ENCODE data around the gene RCSD1.
A peak's percentile ranks its signal among the peaks of the same experiment; 100 is the strongest.

The RCSD1 gene

GRCh38 chr1:167669209-167670124 lies 39.4 kb downstream of the RCSD1 start:
- no peak for DNase-seq (ENCODE audit: low read depth)

GRCh38 chr1:167670563-167670962 lies 40.5 kb downstream of the RCSD1 start:
- no peak for DNase-seq (ENCODE audit: low read depth)

DNA sequence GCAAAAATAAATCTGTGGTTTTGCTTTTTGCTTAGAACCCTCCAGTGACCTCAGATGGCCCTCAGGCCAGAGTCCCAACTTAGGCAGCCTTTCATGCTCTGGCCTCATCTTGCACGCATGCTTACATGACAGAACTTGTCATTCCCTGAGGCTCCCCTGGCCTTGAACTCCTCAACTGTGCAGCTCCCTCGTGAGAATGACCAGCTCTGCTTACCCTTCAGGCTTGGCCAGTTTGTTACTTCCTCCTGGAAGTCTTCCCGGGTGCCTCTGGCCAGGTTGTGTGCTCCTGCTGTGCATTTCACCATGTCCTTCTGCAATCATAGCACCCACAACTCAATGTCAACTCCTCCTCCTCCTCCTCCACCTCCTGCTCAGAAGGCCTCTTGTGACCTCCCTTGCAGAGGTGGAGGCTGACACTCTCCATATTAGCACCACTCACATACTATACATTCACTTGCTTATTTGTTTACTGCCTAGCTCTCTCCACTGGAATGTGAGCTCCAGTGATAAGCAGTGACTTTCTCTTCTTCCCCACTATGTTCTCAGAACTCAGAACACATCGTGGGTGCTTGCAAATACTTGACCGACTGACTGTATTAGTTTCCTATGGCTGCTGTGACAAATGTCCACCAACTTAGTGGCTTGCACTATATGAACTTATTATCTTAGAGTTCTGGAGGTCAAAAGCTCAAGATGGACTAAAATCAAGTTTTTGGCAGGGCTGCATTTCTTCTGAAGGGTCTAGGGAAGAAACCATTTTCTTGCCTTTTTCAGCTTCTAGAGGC lies 41.9 kb downstream of the RCSD1 start:
- DNase-seq (ENCODE audit: low read depth): no peak

DNA sequence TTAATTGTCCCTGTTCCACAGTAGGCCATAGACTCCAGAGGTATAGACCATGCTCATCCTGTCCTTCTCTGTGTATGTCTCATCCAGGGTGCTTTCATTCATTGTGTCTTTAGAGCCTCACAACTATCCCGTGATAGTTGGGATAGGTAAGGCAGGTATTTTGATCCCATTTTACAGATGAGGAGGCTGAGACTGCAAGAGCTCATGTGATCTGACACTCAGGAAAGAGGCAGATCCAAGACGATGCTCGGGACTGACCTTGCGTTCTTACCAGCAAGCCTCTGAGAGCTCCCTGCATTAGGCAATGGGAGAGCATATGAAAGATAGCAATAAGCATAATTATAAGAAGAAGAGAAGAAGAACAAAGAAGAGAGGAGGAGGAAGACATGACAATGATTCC lies 42.8 kb downstream of the RCSD1 start:
- no peak for DNase-seq (ENCODE audit: low read depth)

- DNase-seq (ENCODE audit: low read depth): no peak
Measured at GRCh38 chr1:167673265-167673664, 43.2 kb downstream of the RCSD1 start.

DNA sequence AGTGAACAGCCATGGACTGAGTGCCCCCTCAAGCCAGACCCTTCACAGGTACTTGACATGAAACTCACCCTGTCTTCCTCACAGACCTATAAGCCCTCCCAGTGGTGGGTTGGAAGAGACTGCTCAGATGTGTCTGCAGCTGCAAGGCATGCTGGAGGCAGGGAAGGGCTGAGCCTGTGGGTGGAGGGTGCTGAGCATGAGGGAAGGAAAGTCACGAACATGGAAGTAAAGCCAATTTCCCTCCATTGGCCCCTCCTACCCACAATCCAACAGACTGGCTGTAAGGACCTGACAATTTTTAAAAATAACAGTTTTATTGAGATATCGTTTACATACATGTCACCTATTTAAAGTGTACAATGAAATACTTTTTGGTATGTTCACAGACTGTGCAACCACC lies 44.1 kb downstream of the RCSD1 start:
- DNase-seq (ENCODE audit: low read depth): no peak

DNA sequence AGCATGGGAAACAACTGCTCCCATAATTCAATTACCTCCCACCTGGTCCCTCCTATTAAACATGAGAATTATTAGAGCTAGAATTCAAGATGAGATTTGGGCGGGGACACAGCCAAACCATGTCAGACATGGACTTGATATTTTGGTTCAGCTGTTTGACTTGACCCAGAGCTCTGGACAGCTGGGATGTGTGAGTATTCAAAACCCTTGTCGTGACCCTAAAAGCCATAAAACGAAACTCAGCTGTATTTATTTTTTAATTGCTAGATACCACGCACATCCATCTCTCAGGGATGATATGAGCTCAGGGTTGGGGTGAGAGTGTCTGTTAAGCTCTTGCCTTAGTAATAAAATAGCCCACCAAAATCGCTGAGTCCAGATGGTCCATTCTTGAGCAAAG lies 45.4 kb downstream of the RCSD1 start:
- DNase-seq (ENCODE audit: low read depth): no peak

DNA sequence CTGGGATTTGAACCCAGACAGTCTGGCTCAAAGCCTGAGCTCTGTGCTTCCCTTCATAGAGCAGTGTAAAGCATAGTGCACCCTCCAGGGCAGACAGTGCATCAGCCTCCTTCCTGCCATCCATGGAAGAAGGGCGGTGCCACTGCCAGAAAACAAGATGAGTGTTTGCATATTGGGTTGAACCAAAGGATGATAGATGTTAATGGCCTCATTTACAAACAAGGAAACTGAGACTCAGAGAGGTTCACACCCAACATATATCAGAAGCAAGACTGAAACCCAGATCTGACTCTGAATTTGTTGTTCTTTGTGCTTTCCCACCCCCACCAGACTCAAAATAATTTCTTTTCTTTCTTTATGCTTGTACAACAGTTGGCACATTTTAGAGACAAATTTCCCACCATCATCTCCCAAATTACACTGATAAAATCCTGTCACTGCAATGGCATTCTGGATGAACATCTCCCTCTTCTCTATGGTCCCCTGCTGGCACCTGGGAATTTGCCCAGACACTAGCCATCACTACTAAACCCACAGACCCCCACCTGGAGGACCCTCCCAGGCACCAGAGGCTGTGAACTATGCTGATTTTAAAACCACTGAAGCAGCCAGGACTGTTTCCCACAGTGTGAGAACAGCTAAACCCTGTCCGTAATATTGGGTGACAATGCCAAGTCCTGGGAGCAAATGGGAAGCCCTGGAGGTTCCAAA lies 46.3 kb downstream of the RCSD1 start:
- DNase-seq (ENCODE audit: low read depth): no peak

- no peak for DNase-seq (ENCODE audit: low read depth)
Measured at GRCh38 chr1:167676916-167677848, 47.1 kb downstream of the RCSD1 start.

- no peak for DNase-seq (ENCODE audit: low read depth)
Measured at GRCh38 chr1:167678422-167678821, 48.4 kb downstream of the RCSD1 start.

DNA sequence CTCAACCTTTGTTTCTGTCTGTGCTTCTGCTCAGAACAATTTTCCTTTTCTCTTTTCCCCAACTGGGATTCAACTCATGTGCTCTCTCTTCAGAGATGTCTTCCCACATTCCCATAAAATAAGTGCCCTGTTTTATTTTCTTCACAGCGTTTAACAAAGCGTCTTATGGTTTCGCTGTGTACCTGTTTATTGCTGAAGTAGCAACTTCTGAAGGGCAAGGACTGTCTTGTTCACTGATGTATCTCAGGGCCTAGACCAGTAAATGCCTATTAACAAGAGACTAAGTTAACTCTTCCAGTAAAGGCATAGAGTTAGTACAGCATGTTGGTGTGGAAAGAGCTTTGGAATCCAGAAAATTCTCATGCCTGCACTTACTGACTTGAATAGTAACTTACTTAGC lies 48.8 kb downstream of the RCSD1 start:
- no peak for DNase-seq (ENCODE audit: low read depth)

- no peak for DNase-seq (ENCODE audit: low read depth)
Measured at GRCh38 chr1:167679714-167680113, 49.7 kb downstream of the RCSD1 start.

GRCh38 chr1:167681024-167681423 lies 51.0 kb downstream of the RCSD1 start:
- no peak for DNase-seq (ENCODE audit: low read depth)

DNA sequence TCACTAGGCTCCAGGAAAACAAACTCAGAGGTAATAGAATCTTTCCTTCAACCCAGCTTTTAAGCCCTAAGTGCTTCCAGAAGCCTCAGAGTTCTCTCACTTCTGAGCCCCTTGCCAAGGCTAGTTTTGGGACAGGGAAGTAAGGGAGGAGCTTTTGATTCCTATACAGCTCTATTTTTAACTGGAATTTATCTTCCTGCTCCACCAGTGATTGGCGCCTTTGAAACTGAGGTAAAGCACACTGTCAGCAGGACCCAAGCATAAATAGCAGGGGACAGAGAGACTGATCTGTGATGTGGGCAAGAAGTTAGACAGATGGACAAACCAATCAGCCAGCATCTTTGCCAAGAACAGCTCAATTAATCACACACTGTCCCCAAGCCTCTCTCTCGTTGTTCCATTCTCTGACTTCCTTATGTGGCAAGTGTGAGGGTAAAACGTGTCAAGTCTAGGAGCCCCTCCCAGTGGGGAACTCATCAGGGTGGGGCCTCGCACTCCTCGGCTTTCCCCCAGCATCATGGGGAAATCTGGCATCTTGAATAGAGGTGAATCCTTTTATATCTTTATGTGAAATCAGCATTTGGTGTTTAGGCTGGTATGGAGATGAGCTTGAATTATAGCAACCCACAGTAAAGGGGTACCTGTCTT lies 51.5 kb downstream of the RCSD1 start:
- DNase-seq (ENCODE audit: low read depth): no peak

GRCh38 chr1:167683226-167683625 lies 53.2 kb downstream of the RCSD1 start:
- no peak for DNase-seq (ENCODE audit: low read depth)

GRCh38 chr1:167683641-167684502 lies 53.8 kb downstream of the RCSD1 start:
- no peak for DNase-seq (ENCODE audit: low read depth)

GRCh38 chr1:167685844-167686243 lies 55.8 kb downstream of the RCSD1 start:
- no peak for DNase-seq (ENCODE audit: low read depth)

DNA sequence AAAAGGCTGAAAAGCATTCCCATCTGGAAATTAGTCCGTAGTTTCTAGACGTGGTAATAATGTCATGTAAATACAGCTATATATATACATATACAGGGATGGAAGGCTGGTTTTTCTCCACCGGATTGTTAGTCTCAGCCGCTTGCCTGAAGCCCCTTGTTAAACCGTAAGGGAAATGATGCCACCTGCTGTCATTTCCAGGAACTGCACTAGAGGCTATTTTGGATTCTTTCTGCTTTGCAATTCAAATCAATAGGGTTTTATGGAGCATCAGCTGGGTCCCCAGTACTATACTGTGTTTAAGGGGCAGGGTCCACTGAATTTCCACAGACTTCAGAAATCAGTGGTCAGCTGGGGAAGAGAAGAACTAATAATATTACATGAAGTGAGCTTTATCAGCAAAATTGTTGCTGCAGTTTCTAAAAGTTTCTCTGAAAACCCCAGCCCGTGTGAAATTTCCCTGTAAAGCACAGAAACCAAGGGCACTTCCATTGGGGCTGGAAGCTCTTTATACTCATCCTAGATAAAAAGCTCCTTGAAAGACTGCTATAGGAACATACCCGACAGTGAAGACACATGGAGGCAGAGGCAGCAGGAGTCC lies 58.0 kb downstream of the RCSD1 start:
- DNase-seq (ENCODE audit: low read depth): peak; percentile 70

DNA sequence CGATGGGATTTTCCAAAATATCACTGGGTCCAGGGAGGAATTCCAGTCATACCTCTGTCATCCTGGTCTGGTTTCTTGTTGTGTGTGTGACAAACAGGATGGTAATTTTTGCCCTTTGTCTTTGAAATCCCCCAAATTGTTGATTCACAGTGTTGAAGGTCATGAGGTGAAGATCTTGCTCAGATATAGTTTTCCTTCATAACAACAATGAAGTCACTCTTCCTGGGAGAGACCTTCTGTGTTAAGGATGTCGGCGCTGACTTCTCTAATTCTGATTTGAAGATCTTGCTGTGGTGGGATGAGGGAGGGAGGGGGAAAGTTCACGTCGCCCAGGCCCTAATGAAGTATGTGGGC lies 59.5 kb downstream of the RCSD1 start:
- DNase-seq (ENCODE audit: low read depth): no peak

- DNase-seq (ENCODE audit: low read depth): no peak
Measured at GRCh38 chr1:167690053-167690452, 60.0 kb downstream of the RCSD1 start.

Data from fibroblast of the conjunctiva (primary cell).